HG02763 (cell line): Measurements from ENCODE around the gene MYH16.
"Not testable (repeated sequence)": the region's sequence is repeated elsewhere in the genome, so short reads cannot be mapped to it uniquely, and the experiment has no call there.

ENCODE experiments used
- ATAC-seq: cut with Tn5 transposase; IDR thresholded peaks from one replicate; pipeline ENCODE4 v1.9.1; 2021; ENCODE audit warnings: mild to moderate bottlenecking, moderate library complexity; ENCODE audit not compliant: unreplicated experiment

Gene MYH16

DNA sequence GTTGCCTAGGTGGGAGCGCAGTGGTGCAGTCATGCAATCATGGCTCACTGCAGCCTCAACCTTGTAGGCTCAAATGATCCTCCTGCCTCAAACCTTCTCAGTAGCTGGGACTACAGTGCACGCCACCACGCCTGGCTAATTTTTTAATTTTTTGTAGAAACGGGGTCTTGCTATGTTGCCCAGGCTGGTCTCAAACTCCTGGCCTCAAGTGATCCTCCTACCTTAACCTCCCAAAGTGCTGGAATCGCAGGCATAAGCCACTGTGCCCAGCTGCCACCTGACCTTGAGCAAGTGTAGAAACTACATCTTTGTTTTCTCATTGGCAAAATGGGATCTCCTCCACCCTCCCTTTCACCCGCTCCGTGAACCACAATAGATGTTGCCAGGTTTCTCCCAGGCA, 15.0 kb upstream of the MYH16 start:
- ATAC-seq: no peak

DNA sequence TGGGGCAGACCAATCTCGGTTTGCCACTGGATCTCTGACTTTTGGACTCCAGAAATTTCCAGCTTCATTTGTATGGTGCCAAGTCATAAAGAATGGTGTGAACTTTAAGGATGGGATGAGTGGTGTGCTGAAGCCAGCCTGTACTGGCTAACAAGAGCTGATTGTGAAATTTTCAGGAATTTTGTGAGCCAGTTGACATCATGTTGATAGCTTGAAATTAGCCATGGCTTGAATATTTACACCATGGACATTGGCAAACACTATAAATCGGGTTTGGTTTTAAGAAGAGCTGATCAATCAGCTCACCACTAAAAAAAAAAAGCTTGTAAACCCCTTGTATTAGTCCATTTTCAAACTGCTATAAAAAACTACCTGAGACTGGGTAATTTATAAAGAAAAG, 14.1 kb upstream of the MYH16 start:
- ATAC-seq: no peak

DNA sequence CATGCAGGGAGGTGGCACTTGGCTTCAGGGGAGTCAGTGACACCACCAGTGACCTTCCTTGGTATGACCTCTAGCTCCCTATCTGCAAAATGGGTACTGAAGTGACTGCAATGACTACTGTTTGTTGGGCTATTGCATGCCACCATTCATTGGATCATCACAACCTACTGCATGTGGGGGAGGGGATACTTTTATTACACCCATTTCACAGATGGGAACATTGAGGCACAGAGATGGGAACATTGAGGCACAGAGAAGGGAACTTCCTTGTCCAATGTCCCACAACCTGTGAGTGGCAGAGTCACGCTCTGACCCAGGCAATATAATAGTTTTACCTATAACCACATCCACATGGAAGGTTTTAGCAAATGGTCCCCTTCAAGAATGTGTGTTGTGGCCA, 12.2 kb upstream of the MYH16 start:
- ATAC-seq: no peak

DNA sequence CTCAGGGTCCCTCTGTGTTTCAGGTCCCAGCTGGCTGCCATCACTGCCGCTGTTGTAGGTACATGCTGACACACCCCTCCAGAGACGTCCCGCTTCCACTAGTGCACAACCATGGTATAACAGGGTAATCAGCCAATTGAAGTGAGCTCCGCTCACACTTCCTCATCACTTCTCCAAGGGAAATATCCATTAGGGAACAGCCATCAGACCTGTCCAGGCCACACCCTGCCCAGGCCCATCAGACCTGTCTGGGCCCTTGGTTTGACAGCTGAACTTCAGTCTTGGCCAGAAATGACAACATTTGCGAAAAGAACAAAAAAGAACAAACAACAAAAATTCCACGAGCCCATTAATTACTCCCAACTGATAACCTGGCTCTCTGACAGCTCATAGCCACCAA, 11.0 kb upstream of the MYH16 start:
- no peak for ATAC-seq

DNA sequence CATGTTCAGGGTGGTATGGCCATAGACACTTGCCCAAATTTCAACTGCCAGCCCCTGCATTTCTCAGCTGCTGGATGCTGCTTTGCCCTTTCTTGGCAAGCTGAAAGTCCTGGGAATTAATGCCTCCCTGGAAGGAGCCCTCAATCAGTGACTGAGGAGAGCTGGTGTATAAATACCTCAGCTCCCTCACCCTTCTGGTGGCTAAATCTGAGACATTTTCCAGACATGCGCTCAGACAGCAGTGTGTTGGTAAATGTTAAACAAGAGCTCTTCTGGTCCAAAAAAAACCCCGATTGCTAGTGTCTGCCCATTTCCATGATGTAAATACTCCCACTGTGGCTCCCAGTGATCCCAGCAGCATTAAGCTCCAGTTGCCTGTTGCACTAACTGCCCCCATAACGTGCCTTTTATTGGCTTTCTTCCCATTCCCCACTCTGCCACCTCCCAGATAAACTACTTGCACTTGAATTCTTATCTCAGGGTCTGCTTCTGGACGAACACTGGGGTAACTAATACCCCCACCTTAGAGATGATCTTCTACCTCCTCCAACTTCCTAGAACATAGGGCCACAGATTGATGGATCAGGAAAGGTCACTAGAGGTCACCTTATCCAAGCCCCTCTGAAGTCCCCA, 6.7 kb upstream of the MYH16 start:
- no peak for ATAC-seq

DNA sequence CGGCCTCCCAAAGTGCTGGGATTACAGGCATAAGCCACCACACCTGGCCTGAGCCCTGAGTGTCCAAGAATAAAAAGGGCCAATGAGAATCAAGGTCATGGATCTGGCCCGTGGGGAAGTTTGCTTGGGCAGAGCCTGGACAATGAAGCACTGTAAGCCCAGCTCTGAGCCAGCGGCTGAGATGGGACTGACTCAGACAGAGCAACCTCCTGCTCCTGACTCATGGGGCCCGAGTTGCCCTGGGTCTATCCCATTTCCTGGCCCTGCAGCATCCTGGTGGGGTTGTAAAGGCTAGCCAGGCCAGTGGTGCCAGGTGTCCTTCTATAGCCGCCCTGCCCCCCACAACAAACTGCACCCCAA, 5.2 kb upstream of the MYH16 start:
- no peak for ATAC-seq

DNA sequence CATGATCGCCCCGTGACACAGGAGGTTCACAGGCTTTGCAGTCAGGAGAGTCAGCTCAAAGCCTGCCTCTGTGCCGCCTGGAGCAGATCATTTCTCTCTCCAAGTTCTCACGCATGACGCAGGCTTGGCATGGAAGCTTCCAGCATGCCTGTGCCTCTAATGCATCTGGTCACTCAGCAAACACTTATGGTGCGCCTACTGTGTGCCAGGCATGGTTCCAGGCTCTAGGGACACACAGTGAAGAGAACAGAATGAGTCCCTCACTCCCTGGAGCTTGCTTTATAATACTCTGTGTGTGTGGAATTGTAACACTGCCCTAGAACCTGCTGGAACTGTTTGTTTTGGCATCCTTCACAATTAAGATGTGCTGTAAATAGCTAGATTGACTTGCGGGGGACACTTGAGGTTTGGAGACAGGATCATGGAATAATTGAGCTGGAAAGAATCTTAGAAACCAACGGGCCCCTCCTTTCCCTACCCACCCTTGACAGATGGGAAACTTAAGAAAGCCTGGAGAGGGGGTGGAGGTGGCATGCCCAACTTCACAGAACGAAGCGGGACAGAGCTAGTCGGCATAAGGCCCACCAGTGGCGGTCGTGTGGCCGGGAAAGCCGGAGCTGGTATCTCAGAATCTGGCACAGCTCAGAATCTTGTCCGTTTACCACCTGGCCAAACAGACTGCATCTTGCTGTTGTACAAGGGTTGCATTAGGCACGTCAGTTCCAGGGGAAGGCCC, 4.6 kb upstream of the MYH16 start:
- no peak for ATAC-seq

DNA sequence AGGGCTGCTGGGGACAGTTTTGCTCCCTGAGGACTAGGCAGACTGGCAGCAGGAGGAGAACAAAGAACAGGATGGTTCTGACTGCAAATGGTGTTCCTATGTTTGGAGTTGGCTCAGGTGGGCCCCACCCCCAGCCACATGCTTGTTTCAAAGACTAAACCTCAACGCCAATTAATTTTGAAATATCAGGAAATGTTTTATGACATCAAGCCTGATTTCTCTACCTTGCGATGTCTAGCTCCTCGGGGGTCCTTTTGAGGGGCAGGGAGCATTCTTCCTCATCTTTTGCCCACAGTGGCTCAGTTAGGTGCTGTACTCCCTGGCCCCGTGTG, 4.1 kb upstream of the MYH16 start:
- ATAC-seq: no peak

DNA sequence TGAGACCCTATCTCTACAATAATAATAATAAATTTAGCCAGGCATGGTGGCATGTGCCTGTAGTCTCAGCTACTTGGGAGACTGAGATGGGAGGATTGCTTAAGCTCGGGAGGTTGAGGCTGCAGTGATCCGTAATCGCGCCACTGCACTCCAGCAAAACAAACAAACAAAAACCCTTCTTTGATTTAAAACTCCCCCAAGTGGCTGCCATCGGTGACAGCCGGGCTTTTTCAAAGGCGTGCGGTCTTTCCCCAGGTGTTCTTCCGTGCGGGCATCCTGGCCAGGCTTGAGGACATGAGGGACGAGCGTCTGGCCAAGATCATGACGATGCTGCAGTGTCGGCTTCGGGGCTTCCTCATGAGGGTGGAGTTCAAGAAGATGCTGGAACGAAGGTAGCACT, 1.9 kb upstream of the MYH16 start:
- no peak for ATAC-seq

DNA sequence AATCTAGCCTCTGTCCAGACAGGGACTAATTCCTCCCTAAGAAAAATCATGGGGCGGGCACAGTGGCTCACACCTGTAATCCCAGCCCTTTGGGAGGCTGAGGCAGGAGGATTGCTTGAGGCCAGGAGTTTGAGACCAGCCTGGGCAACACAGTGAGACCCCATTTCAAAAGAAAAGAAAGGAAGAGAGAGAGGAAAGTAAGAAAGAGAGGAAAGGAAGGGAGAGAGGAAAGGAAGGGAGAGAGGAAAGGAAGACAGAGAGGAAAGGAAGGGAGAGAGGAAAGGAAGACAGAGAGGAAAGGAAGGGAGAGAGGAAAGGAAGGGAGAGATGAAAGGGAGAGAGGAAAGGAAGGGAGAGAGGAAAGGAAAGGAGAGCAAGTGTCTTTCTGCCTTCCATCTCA, 922 bp downstream of the MYH16 start:
- not testable (repeated sequence) for ATAC-seq

DNA sequence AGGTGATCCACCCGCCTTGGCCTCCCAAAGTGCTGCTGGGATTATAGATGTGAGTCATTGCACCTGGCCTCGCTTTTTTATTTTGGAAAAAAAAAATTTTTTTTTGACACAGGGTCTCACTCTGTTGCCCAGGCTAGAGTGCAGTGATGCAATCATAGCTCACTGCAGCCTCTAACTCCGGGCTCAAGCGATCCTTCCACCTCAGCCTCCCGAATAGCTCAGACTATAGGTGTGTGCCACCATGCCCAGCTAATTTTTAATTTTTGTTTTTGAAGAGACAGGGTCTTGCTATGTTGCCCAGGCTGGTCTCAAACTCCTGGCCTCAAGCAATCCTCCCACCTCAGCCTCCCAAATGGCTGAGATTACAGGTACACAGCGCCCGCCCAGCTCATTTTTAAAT, 2.3 kb downstream of the MYH16 start:
- ATAC-seq: not testable (repeated sequence)

DNA sequence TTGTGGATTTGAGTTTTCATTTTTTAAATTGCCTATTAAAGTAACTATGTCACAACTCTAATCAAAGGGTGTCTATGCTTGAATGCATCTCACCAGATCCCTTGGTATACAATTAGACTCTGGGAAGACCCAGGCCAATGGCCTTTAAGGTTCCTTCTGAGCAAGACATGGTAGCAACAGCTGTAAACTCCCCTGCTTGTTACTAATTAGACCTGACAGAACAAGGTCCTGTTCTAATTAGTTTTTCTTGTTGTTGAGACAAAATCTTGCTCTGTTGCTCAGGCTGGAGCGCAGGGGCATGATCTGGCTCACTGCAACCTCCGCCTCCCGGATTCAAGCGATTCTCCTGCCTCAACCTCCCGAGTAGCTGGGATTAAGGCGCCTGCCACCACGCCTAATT, 2.9 kb downstream of the MYH16 start:
- no peak for ATAC-seq

DNA sequence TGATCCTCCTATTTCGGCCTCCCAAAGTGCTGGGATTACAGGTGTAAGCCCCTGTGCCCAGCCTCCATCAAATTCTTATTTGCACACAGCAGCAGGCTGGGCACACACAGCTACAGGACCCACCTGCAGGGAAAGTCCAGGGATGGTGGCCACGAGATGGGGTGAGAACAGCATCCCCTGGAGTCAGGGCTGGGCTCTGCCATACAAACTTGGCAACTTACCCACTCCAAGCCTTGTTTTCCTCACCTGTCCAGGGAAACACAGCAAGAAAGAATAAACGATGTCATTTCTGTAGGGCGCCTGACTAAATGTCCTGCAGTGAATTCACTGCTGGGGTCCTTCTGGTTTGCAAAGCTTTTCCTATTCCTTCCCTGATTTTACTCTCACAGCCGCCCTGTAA, 5.5 kb downstream of the MYH16 start:
- no peak for ATAC-seq

DNA sequence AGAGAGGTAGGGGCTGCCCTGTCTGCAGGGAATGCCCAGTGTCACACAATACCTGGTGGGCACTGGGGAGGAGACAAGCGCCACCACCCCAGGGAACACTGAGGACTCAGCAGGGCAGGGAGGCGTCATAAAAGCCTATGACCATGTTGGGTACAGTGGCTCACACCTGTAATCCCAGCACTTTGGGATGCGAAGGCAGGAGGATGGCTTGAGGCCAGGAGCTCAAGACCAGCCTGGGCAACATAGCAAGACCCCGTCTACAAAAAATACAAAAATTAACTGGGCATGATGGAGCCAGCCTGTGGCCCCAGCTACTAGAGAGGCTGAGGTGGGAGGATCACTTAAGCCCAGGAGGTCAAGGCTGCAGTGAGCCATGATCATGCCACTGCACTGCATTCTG, 11.5 kb downstream of the MYH16 start:
- ATAC-seq: not testable (repeated sequence)

DNA sequence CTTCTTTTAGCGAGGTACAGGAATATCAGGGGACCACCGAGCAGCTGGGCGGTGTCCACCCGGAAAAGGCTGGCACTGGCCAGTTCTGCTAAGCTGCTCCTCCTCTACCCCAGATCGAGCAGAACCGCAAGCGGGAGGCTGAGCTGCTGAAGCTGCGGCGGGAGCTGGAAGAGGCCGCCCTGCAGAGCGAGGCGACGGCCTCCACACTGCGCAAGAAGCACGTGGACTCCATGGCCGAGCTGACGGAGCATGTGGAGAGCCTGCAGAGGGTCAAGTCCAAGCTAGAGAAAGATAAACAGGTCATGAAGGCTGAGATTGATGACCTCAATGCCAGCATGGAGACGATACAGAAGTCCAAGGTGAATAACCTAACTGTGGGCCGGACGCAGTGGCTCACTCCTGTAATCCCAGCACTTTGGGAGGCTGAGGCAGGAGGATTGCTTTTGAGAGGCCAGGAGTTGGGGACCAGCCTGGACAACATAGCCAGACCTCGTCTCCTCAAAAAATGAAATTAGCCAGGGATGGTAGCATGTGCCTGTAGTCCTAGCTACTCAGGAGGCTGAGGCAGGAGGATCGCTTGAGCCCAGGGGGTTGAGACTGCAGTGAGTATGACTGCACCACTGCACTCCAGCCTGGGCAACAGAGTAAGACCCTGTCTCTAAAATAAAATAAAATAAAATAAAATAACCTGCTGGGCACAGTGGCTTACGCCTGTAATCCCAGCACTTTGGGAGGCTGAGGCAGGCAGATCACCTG, 15.3 kb downstream of the MYH16 start:
- no peak for ATAC-seq

DNA sequence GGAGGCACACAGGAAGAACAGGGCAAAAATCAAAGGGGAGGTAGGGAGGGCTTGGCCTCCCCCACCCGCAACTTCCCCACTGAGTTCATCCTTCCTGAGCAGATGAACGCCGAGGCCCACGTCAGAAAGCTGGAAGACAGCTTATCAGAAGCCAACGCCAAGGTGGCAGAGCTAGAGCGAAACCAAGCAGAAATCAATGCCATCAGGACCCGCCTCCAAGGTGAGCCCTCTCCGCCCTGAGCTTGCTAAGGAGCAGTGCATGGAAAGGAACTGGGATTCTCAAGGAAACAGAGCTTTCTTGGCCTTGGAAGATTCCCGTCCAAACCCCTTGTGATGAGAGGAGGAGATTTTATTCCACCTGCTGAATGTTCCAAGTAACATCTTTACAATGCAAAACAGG, 16.5 kb downstream of the MYH16 start:
- ATAC-seq: no peak

DNA sequence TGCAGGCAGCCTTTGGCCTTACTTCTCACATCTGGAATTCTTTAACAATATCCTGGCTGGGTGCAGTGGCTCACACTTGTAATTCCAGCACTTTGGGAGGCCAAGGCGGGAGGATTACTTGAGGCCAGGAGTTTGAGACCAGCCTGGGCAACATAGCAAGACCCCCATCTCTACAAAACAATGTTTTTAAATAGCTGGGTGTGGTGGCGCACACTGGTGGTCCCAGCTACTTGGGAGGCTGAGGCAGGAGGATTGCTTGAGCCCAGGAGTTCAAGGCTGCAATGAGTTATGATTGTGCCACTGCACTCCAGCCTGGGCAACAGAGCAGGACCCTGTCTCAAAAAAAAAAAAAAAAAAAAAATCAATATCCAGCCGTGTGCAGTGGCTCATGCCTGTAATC, 17.5 kb downstream of the MYH16 start:
- not testable (repeated sequence) for ATAC-seq

DNA sequence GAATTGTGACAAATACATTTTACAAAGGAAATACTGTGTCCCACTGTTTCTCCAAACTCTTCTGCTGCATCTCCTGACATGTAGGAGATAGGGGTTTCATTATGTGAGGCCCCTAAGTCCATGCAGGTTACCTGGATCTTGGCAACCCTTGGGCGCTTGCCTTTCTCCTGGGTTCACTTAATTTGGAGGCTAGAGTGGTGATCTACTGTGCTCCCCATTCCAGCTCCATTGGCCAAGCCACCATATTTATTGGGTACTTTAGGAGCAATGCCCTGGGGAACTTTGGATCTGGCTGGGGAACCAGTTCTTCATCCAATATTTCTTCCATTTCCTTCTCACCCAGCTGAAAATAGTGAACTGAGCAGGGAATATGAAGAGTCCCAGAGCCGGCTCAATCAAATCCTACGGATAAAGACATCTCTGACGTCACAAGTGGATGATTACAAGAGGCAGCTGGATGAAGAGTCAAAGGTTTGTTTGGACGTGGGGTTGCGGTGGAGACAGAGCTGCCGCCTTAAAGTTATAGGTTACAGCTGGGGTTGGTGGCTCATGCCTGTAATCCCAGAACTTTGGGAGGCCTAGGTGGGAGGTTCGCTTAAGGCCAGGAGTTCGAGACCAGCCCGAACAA, 18.5 kb downstream of the MYH16 start:
- no peak for ATAC-seq

DNA sequence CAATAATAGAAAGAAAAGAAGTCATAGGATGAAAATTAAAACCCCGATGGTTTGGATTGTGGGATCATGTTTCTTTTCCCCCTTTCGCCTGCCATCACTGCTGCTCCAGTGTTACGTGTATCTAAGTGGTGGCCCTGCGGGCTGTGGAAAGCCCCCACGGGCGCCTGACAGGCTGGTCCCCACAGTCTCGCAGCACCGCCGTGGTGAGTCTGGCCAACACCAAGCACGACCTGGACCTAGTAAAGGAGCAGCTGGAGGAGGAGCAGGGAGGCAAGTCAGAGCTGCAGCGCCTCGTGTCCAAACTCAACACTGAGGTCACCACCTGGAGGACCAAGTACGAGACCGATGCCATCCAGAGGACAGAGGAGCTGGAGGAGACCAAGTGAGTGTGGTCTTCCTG, 19.5 kb downstream of the MYH16 start:
- ATAC-seq: no peak

DNA sequence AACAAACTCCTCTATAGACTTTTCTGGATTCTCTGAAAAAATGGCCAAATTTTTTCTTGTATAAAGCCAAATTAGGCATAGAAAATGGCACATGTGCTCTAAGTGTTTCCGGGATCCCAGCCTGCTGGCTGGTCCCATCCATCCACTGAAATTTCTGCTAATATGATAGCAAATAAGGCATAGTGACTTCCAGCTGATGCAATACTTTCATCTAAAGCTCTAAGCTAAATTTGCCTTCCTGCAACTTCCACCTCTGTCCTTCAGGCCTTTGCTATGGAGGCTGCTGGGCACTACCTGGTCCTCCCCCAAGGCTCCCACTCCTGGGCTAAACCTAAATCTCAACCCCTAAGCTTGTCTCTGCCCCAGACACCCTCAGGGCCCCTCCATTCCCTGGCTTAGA, 20.5 kb downstream of the MYH16 start:
- no peak for ATAC-seq

DNA sequence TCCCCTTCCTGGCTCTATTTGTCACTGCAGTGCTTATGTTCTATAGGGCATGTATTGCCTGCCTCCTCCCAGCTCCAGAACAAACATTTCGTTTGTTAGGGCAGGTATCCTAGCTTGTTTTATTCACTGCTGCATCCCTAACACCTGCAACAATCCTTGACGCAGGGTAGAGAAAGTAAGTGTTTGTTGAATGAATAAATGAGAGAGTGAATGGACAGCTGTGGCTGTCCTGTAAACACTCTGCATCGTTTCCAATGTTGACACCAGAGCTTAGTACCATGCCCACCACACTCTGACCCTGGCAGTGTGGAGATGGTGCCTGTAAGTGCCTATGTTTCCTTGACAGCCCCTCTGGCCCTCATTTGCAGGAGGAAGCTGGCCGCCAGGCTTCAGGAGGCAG, 21.0 kb downstream of the MYH16 start:
- ATAC-seq: no peak

DNA sequence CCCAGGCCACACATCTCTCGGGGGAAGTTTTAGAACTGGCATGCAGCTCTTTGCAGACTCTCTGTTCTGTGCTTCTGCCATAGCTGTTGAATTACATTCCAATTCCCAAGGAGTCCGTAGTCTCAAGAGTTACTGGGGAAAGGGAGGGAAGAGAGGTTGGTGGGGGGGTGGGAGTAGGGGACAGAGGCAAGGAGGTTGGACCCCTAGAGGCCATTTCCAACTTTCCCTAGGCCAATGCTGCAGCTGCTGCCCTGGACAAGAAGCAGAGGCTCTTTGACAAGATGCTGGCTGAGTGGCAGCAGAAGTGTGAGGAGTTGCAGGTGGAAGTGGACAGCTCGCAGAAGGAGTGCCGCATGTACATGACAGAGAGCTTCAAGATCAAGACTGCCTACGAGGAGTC, 23.8 kb downstream of the MYH16 start:
- ATAC-seq: no peak
